HG03521 (cell line): ENCODE results near the gene SLC49A3.
"Not testable (repeated sequence)": the region's sequence is repeated elsewhere in the genome, so short reads cannot be mapped to it uniquely, and the experiment has no call there.

ENCODE experiments used
- ATAC-seq: cut with Tn5 transposase; IDR thresholded peaks from one replicate; pipeline ENCODE4 v1.9.1; 2021; ENCODE audit warnings: mild to moderate bottlenecking, moderate library complexity; ENCODE audit not compliant: unreplicated experiment

Gene SLC49A3

GRCh38 chr4:654871-655463, 34.0 kb downstream of the SLC49A3 start:
- no peak for ATAC-seq

DNA sequence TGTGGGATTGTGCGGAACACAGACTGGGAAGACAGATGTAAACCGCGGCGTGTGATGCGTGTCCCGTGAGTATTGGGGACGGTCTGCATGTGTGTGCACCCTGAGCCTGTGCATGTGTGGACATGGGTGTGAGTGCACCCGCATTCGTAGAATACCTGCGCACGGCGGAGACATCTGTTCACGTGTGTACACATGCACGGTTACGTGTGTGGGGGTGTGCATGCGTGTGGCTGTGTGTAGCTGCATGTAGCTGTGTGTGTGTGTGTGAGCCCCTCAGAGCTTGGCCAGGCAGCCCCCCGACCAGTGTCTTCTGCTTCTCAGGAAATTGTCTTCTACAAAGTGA, 34.5 kb downstream of the SLC49A3 start:
- ATAC-seq = no peak

DNA sequence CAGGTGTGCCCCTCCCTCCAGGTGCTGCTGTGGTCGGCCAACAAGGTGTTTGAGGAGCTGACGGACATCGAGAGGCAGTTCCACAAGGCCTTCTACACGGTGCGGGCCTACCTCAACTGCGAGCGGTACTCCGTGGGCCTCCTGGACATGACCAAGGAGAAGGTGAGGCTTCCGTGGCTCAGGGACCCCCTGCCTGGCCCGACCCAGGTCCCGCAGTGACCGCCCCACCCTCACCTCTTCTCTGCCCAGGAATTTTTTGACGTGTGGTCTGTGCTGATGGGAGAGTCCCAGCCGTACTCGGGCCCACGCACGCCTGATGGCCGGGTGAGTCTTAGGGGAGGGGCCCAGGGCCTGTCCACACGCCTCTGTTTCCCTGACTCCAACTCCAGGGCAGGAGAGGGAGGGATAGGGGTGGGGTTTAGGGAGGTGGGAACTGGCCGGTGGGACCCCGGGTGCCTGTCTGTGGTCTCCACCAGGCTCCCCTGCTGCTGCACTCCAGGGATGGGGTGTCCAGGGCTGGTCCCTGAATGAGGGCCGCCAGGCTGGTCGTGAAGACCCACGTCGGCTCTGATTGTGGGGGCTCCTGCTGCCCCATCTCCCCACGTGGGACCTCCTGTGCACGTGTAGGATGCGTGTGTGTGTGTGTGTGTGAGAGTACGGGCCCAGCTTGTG, 35.0 kb downstream of the SLC49A3 start:
- ATAC-seq = no peak

DNA sequence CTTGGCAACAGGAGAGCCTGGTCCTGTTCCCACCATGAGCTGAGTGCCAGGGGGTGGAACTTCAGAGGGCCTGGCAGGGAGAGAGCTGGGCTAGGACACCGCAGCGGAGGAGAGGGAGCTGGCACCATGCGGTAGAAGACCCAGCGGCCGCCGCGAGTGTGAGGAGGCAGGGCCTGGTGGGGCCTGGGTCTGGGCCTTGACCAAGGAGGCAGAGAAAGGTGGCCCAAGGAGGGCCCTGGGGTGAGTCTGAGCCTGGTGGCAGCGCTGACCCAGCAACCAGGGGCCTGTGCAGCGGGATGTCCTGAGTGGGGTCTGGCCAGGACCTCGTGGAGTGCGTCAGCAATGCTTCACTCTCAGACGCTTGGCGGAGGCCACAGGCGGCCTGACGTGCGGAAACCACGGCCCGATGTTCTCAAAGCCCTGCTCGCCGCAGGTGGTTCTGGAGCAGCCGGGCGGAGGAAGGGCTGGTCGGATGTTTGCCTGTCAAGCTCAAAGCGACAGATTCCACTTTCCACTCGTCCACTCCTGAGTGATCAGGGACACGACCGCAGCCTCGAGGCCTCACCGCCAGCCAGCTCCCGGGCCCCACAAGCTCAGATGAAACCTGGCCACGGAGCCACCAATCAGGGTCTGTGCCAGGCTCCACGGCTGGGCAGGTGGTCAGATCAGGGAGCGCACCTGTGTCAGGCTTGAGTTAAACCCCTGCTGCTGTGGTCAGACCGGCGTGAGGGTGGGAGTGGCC, 35.7 kb downstream of the SLC49A3 start:
- ATAC-seq = no peak

DNA sequence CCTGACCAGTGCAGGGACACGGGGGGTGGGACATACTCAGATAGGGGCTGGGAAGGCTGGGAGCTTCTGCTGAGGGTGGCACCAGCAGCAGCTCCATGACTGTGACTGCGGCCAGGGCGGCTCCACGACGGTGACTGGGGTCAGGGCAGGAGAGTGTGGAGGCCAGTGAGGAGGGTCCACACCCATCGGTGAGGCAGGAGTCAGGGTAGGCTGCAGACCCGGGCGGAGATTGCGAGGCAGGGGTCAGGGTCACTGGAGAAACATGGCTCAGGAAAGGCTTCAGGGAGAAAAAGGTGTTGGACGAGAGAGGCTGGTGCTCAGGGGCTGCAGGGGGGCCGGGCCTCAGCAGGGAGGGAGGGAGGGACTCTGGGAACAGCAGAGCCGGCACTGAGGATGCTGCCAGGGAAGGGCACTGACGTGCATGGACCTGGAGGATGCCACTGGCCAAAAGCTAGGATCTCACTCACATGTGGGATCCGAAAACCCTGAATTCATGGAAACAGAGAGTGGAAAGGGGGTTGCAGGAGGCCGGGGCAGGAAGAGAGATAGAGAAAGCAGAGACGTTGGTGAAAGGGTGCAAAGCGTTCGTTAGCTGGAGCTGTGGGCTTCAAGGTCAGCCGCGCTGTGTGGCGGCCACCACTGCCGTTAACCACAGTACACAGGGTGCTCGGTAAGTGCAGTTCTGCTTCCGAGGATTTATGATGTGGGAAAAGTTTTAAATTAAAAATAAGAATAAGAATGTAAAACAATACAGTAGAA, 36.9 kb downstream of the SLC49A3 start:
- no peak for ATAC-seq

- no peak for ATAC-seq
Observed at GRCh38 chr4:650951-651883, 37.7 kb downstream of the SLC49A3 start.

- ATAC-seq = no peak
Observed at GRCh38 chr4:650461-650860, 38.5 kb downstream of the SLC49A3 start.

DNA sequence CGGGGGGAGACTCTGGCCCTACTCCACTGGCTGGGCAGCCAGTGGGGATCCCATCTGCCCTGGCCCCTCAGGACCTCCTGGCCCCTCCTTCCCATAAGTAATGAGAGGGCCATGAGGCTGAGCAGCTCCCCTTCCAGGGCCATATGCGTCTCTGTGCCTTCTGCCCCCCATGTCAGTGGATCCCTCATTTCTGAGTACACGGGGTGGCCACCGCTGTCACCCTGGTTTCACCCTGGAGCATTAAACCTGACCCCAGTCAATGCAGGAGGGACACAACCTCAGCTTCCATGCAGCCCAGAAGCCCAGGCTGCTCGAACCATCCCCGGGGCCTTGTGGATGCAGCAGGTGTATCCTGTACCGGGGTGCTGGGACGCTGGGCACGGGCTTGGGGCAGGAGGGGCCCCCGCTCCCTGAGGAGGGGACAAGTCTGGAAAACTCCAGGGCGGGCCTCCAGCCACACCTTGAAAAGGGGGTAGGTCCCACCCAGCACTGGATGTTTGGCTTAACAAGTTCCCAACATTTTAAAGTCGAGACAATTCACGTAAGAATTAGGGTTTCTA, 39.1 kb downstream of the SLC49A3 start:
- ATAC-seq = no peak

DNA sequence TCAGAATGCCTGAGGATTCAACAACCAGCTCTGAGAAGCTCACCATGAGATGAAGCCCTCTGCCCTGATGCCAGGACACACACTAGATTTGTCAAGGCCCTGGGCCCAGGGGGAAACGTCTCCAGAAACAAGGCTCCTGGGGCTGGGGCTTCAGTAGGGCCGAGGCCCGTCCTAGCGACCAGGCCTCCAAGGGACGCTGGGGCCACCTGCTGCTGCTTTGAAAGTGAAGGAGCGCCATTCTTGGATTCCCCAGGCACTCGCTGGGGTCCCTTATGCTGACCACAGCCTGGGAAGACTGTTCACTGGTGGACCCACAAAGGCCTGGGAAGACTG, 39.7 kb downstream of the SLC49A3 start:
- ATAC-seq = no peak

DNA sequence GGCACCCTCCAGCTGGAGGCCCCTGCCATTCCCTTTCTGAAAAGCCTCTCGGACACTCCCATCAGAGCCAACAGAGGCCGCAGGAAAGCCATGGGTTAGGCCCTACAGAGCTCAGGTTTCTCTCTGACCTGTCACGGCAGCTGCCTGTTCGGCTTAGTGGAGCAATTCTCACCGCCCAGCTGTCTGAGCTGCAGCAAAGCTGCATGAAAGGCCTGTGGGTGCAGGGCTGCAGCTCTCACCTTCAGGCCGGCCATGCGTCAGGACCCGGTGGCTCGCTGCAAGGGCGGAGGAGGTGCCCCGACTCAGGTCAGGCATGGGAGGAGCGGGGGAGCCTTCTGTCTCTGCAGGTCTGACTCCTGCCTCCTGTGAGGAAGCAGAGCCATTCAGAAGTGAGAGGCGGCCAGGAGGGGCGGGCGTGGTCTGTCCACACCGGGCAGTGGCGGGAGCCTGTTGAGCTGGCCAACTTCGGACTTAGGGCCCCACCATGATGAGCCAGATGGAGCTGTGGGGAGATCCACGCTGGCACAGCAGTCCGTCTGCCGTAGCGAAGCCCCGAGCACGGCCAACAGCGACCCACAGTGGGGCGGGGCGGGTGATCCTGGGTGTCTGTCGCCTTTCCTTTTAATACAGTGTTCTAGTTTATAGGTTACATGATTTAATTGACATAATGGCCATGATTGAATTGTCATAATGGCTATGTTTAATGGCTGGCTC, 40.2 kb downstream of the SLC49A3 start:
- no peak for ATAC-seq

- no peak for ATAC-seq
Observed at GRCh38 chr4:647481-647880, 41.5 kb downstream of the SLC49A3 start.

GRCh38 chr4:646460-646859, 42.5 kb downstream of the SLC49A3 start:
- ATAC-seq = no peak

DNA sequence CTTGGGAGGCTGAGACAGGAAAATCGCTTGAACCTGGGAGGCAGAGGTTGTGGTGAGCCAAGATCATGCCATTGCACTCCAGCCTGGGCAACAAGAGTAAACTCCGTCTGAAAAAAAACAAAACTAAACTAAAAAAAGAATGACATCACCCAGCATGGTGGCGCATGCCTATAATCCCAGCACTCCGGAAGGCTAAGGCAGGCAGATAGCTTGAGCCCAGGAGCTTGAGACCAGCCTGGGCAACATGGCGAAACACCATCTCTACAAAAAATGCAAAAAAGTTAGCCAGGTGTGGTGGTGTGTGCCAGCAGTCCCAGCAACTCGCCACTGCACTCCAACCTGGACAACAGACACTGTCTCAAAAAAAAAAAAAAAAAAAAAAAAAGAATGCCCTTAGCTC, 46.6 kb downstream of the SLC49A3 start:
- ATAC-seq = not testable (repeated sequence)

- ATAC-seq = no peak
Observed at GRCh38 chr4:637536-638280, 51.2 kb downstream of the SLC49A3 start.

DNA sequence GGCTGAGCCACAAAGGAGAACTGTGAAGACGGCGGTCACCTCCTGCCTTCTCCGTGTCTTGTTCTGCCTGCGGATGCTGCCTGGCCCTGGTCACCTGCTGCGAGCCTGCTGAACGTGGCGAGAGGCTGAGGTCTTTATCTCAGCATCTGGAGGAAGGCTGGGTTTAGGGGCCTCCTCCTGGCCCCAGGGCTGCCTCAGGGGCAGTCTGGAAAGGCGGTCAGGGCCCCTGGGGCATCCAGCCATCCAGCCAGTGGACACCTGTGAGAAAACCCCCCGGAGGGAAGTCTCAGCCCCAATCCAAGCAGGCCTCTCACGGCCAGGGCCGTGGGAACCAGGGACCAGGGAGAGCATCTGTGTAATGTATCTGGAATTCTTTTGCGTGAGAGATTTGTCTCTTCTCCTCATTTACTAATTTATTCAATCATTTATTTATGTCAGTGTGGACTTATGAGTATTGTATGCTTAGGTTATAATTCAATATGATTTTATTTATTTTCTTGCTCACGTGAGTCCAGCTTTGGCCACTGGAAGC, 52.3 kb downstream of the SLC49A3 start:
- ATAC-seq = no peak

DNA sequence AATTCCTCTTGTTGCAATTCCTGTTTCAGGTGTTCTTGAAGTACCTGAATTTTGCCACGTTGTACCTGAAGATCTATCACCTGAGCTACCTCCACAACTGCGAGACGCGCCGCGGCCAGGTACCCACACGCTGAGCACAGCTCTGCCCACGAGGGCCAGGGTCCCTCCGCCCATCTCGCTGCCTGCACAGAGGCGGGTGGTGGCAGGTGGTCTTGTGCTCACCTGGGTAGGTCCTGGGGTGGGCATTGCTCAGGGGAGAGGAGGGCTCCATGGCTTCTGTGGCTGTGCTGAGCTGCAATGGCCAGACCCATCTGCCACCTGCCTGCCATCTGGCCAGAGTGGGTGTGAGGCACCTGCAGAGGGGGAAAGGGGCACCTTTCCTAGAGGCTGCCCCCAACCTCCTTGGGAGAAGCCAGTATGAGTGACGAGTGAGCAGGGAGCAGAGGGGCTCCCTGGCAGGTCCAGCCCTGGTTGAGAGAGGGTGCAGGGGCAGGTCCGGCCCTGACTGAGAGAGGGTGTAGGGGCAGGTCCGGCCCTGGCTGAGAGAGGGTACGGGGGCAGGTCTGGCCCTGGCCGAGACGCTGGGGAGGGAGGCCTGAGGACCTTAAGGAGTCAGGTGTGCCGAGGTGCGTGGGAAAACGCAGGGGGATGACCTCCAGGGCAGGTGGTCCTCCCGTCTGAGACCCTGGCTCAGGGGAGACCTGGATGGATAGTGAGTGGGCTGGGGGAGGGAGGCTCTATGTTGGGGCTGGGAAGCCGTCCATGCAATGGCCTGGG, 52.9 kb downstream of the SLC49A3 start:
- no peak for ATAC-seq

GRCh38 chr4:635066-635835, 53.7 kb downstream of the SLC49A3 start:
- not testable (repeated sequence) for ATAC-seq
